Fibroblast of mammary gland (primary cell): ENCODE measurements around the gene SOCS2.
"Not testable (repeated sequence)": the region's sequence is repeated elsewhere in the genome, so short reads cannot be mapped to it uniquely, and the experiment has no call there.

Experiments used
- DNase-seq: peaks from one replicate; pipeline ENCODE4 v3.0.0-alpha.2; 2010; ENCODE audit warnings: low read depth
- H3K4me3 ChIP-seq: 2 replicates; pipeline ENCODE4 v1.5.1; 2011; ENCODE audit warnings: low read depth, mild to moderate bottlenecking, low read length, moderate library complexity; ENCODE audit not compliant: control insufficient read depth
- TF ChIP-seq, protein P1 (sequence below): conservative IDR thresholded peaks from 2 replicates; pipeline ENCODE4 v1.5.1; 2011; ENCODE audit warnings: low read depth, low read length, inconsistent platforms; ENCODE audit not compliant: control insufficient read depth, insufficient read depth

SOCS2 gene

GRCh38 chr12:93614917-93615596 lies 42.6 kb downstream of the SOCS2 start:
- H3K4me3 ChIP-seq: no peak overlapping the region
- TF ChIP-seq, protein P1, sequence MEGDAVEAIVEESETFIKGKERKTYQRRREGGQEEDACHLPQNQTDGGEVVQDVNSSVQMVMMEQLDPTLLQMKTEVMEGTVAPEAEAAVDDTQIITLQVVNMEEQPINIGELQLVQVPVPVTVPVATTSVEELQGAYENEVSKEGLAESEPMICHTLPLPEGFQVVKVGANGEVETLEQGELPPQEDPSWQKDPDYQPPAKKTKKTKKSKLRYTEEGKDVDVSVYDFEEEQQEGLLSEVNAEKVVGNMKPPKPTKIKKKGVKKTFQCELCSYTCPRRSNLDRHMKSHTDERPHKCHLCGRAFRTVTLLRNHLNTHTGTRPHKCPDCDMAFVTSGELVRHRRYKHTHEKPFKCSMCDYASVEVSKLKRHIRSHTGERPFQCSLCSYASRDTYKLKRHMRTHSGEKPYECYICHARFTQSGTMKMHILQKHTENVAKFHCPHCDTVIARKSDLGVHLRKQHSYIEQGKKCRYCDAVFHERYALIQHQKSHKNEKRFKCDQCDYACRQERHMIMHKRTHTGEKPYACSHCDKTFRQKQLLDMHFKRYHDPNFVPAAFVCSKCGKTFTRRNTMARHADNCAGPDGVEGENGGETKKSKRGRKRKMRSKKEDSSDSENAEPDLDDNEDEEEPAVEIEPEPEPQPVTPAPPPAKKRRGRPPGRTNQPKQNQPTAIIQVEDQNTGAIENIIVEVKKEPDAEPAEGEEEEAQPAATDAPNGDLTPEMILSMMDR: no peak
- DNase-seq: no peak

- TF ChIP-seq, protein P1: no peak
- no peak overlapping the region for H3K4me3 ChIP-seq
- peak; percentile 91 for DNase-seq
Observed at GRCh38 chr12:93616584-93617101, 44.2 kb downstream of the SOCS2 start.

GRCh38 chr12:93618891-93619410 lies 46.5 kb downstream of the SOCS2 start:
- TF ChIP-seq, protein P1: no peak
- DNase-seq: no peak
- no peak overlapping the region for H3K4me3 ChIP-seq

DNA sequence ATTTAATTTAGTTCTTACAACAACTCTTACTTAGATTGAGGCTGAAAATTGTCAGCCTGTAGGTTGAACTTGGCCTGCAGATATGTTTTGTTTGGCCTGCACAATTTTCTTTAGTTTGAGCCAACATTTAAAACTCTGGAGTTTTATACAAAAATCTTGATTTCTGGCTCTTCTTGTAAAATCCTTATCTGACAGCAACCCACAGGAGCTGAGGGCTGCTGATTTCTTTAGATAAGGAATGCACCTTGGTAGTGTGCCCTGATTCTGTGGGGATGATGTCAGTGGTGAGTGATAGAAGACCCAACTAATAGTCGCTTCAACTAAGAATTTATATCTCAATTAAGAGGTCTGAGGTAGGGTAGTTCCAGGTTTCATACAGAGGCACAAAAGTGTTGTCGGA lies 49.5 kb downstream of the SOCS2 start:
- no peak overlapping the region for H3K4me3 ChIP-seq
- DNase-seq: peak; percentile 24
- TF ChIP-seq, protein P1: no peak

GRCh38 chr12:93622485-93622884 lies 50.0 kb downstream of the SOCS2 start:
- no peak overlapping the region for H3K4me3 ChIP-seq
- TF ChIP-seq, protein P1: no peak
- DNase-seq: peak; percentile 84

DNA sequence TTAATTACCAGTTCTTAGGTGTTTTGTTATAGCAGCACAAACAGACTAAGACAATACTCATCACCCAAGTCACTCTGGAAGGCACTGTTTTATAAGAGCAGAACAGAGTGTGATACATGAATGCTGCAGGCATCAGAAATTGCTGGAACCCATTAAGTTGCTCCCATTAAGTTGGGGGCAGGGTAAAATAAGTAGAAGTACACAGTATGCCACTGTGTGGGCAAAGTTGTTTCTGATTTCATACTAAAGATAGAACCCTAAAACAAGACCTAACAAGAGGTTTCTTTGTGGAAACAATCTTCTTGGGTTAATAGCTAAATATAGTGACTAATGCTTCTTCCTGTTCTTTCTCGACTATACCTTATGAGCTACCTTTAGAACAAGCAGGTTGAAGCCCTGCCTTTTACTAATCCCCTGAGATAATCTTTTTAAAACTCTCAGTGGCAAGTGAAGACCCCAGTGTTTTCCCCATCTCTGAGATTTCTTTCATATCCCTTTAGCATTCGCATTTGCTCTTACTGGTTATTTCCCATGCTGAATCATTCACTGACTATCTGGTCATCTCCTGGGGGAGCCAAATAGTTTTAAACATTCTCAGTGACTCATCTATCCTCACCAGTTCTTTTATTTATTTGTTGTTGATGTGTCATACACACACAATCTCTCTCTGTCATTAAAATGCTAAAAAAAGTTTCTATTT lies 52.3 kb downstream of the SOCS2 start:
- TF ChIP-seq, protein P1: no peak
- peak; percentile 98 for DNase-seq
- H3K4me3 ChIP-seq: no peak overlapping the region

DNA sequence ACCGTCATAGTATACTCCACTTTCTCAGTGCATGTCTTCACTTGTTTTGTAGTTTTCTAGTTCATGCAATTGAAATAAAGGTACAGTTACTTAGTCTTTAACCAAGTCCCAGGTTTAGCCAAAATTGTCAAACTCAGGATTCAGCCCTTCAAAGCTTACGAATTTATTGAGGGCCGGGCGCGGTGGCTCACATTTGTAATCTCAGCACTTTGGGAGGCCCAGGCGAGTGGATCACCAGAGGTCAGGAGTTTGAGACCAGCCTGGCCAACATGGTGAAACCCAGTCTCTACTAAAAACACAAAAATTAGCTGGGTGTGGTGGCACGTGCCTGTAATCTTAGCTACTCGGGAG lies 52.8 kb downstream of the SOCS2 start:
- not testable (repeated sequence) for DNase-seq, H3K4me3 ChIP-seq
